ENCODE results near the gene MAP3K14. TPM values are rescaled to one million over a fixed set of nuclear protein-coding genes. Genes with fewer than 3 reads are reported as not detected.
A peak's percentile ranks its signal among the peaks of the same experiment; 100 is the strongest.

MAP3K14 gene
- total RNA-seq, 1 donor from 2014 or later, result 64.7 TPM

GRCh38 chr17:45334701-45335677 is 18.2 kb upstream of the MAP3K14 start:
- H3K4me1 Mint-ChIP-seq (ENCODE audit: low read depth), result peaks cover 24% of the 10 kb centered on the region
- no peaks in the 10 kb centered on the region for H3K9me3 Mint-ChIP-seq
- H3K36me3 Mint-ChIP-seq (ENCODE audit: low read depth), result no peaks in the 10 kb centered on the region
- no peak for DNase-seq (ENCODE audit: low spot score)
- H3K27me3 Mint-ChIP-seq (ENCODE audit: insufficient read depth), result no peaks in the 10 kb centered on the region
- no peak overlapping the region for H3K27ac Mint-ChIP-seq
- no peak overlapping the region for H3K4me3 Mint-ChIP-seq
- intact Hi-C loops (cut with micrococcal nuclease), result no loop called here

- Mint-ChIP-seq H3K4me3 (no peak overlapping the region), H3K9me3 (no peaks in the 10 kb centered on the region), H3K36me3 (ENCODE audit: low read depth) (no peaks in the 10 kb centered on the region), H3K27ac (no peak overlapping the region), H3K27me3 (ENCODE audit: insufficient read depth) (no peaks in the 10 kb centered on the region), H3K4me1 (ENCODE audit: low read depth) (peaks cover 29% of the 10 kb centered on the region)
- DNase-seq (ENCODE audit: low spot score), result no peak
- intact Hi-C loops (cut with micrococcal nuclease), result no loop called here
Observed at GRCh38 chr17:45334231-45334630, 17.4 kb upstream of the MAP3K14 start.

DNA sequence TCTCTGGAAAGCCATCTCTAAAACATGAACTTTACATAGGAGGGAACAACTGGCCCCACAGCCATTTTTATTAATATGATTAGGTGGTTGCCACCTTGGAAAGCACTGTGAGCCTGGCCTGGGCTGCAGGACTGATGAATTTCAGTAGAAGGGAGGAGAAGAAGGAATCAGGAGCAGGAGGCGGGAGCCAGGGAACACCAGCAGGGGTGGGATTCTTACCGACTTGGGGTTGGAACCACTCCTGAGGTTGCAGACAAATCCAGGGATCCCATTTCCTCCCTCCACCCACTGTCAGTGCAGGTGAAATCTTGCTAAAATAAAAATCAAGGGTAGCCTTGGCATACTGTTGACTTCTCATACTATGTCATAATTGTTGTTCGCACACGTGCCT is 16.9 kb upstream of the MAP3K14 start:
- intact Hi-C loops (cut with micrococcal nuclease), result no loop called here
- Mint-ChIP-seq H3K27ac (no peak overlapping the region), H3K4me3 (no peak overlapping the region), H3K9me3 (no peaks in the 10 kb centered on the region), H3K4me1 (ENCODE audit: low read depth) (peaks cover 29% of the 10 kb centered on the region), H3K36me3 (ENCODE audit: low read depth) (no peaks in the 10 kb centered on the region), H3K27me3 (ENCODE audit: insufficient read depth) (no peaks in the 10 kb centered on the region)
- no peak for DNase-seq (ENCODE audit: low spot score)

- Mint-ChIP-seq H3K9me3 (no peaks in the 10 kb centered on the region), H3K36me3 (ENCODE audit: low read depth) (no peaks in the 10 kb centered on the region), H3K27ac (no peak overlapping the region), H3K27me3 (ENCODE audit: insufficient read depth) (no peaks in the 10 kb centered on the region), H3K4me1 (ENCODE audit: low read depth) (peaks cover 29% of the 10 kb centered on the region), H3K4me3 (peak overlapping the region; percentile 12)
- DNase-seq (ENCODE audit: low spot score), result no peak
- intact Hi-C loops (cut with micrococcal nuclease), result no loop called here
Observed at GRCh38 chr17:45332989-45333701, 16.3 kb upstream of the MAP3K14 start.

DNA sequence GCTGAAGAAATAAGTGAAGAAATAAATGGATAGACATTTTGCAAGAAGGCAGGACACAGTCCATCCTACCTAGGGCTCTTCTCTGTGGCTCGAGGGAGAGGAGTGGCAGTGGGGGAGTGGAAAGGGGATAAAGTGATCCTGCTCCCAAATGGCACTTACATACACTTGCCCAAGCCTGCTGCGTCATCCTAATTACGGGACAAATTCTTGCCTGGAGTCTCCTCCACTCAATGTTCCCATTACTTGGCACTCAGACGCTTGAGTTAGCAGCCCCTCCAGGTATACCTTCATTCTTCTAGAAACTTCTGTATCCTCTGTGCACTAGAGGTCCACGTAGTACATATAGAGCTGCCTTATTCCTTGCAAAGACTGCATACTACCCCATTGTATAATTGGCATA is 15.7 kb upstream of the MAP3K14 start:
- intact Hi-C loops (cut with micrococcal nuclease), result no loop called here
- Mint-ChIP-seq H3K36me3 (ENCODE audit: low read depth) (no peaks in the 10 kb centered on the region), H3K9me3 (no peaks in the 10 kb centered on the region), H3K4me1 (ENCODE audit: low read depth) (peaks cover 29% of the 10 kb centered on the region), H3K4me3 (no peak overlapping the region), H3K27ac (no peak overlapping the region), H3K27me3 (ENCODE audit: insufficient read depth) (no peaks in the 10 kb centered on the region)
- DNase-seq (ENCODE audit: low spot score), result no peak

DNA sequence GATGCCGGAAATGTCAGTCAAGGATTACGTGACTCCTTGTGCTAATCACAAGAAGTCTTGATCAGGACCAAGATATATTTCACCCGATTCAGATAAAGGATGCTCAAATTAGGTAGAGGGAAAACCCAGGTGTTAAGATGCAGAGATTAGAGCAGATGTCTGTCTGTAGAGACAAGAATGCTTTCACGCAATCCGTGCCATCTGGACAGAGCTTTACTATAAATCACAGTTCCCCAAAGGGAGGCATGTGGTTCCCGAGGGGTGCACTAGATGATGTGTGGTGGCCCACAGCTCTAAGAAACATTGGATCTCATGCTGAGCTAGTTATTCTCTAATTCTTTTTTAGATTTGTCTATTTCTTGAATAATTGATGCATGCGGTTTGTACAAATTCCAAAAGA is 9.8 kb upstream of the MAP3K14 start:
- intact Hi-C loops (cut with micrococcal nuclease), result no loop called here
- H3K27me3 Mint-ChIP-seq (ENCODE audit: insufficient read depth), result no peaks in the 10 kb centered on the region
- no peak overlapping the region for H3K4me3 Mint-ChIP-seq
- peaks cover 11% of the 10 kb centered on the region for H3K4me1 Mint-ChIP-seq (ENCODE audit: low read depth)
- H3K36me3 Mint-ChIP-seq (ENCODE audit: low read depth), result no peaks in the 10 kb centered on the region
- no peak for DNase-seq (ENCODE audit: low spot score)
- H3K27ac Mint-ChIP-seq, result no peak overlapping the region
- no peaks in the 10 kb centered on the region for H3K9me3 Mint-ChIP-seq

GRCh38 chr17:45325810-45326209 is 9.0 kb upstream of the MAP3K14 start:
- DNase-seq (ENCODE audit: low spot score), result no peak
- H3K27ac Mint-ChIP-seq, result no peak overlapping the region
- no peak overlapping the region for H3K4me3 Mint-ChIP-seq

GRCh38 chr17:45324336-45324735 is 7.5 kb upstream of the MAP3K14 start:
- no peaks in the 10 kb centered on the region for H3K36me3 Mint-ChIP-seq (ENCODE audit: low read depth)
- intact Hi-C loops (cut with micrococcal nuclease), result no loop called here
- no peak overlapping the region for H3K27ac Mint-ChIP-seq
- peaks cover 27% of the 10 kb centered on the region for H3K4me1 Mint-ChIP-seq (ENCODE audit: low read depth)
- DNase-seq (ENCODE audit: low spot score), result no peak
- H3K9me3 Mint-ChIP-seq, result no peaks in the 10 kb centered on the region
- H3K4me3 Mint-ChIP-seq, result no peak overlapping the region
- H3K27me3 Mint-ChIP-seq (ENCODE audit: insufficient read depth), result no peaks in the 10 kb centered on the region

More at GRCh38 chr17:45325810-45326209, 9.0 kb upstream of the MAP3K14 start:
- Mint-ChIP-seq H3K4me1 (ENCODE audit: low read depth) (peaks cover 19% of the 10 kb centered on the region), H3K27me3 (ENCODE audit: insufficient read depth) (no peaks in the 10 kb centered on the region), H3K9me3 (no peaks in the 10 kb centered on the region), H3K36me3 (ENCODE audit: low read depth) (no peaks in the 10 kb centered on the region)
- intact Hi-C loops (cut with micrococcal nuclease), result no loop called here

DNA sequence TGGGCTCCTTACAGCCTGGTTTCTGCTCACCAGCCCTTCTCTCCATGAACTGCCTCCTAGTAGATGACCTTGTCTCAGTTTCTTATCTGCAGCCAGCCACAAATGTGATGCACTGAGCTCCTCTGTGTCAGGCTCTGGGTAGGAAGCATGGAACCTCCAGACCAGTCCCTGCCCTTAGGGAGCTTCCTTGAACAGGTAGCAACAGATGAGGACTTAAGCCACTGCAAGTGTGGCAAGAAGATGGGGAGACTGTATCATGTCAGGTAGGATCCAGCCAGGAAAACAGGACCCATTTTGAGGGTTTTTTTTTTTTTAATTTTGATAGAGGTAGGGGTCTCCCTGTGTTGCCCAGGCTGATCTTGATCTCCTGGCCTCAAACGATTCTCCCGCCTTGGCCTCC is 5.3 kb upstream of the MAP3K14 start:
- DNase-seq (ENCODE audit: low spot score), result no peak
- Mint-ChIP-seq H3K4me1 (ENCODE audit: low read depth) (peaks cover 45% of the 10 kb centered on the region), H3K36me3 (ENCODE audit: low read depth) (no peaks in the 10 kb centered on the region), H3K27me3 (ENCODE audit: insufficient read depth) (no peaks in the 10 kb centered on the region), H3K9me3 (no peaks in the 10 kb centered on the region), H3K27ac (peak overlapping the region; percentile 10), H3K4me3 (no peak overlapping the region)
- intact Hi-C loops (cut with micrococcal nuclease), result no loop called here

DNA sequence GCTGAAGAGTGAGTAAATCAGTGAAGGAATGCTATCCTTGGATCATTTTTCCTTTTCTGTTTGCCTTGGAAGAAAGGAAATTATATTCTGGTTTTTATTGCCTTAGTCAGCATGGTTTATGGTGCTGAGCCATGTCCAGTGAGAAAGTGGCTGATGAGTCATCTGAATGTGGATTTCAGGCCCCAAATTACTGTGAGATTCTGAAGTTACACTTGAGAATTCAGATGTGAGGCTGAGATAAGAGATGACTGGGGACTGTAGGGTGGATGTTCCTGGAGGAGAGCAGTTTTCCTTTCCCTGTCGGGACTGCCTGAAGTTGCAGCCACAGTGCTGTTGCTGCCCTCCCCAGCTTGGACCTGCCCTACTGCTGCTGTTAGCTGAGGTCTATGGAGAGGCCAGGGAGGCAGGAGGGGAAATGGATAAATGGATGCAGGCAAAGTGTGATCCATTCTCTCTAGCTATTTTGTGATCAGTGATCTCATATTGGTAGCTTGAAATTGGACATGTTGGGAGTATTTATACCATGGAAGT is 4.2 kb upstream of the MAP3K14 start:
- no peak for DNase-seq (ENCODE audit: low spot score)
- intact Hi-C loops (cut with micrococcal nuclease), result loop anchor here (1.0 kb wide), 2 partner anchors 14 to 32 kb away; no protein-coding TSS in a partner anchor
- peaks cover 45% of the 10 kb centered on the region for H3K4me1 Mint-ChIP-seq (ENCODE audit: low read depth)
- no peaks in the 10 kb centered on the region for H3K27me3 Mint-ChIP-seq (ENCODE audit: insufficient read depth)
- peaks cover 2% of the 10 kb centered on the region for H3K36me3 Mint-ChIP-seq (ENCODE audit: low read depth)
- no peak overlapping the region for H3K4me3 Mint-ChIP-seq
- H3K9me3 Mint-ChIP-seq, result no peaks in the 10 kb centered on the region
- H3K27ac Mint-ChIP-seq, result no peak overlapping the region

GRCh38 chr17:45320349-45320930 is 3.6 kb upstream of the MAP3K14 start:
- Mint-ChIP-seq H3K4me1 (ENCODE audit: low read depth) (peaks cover 51% of the 10 kb centered on the region), H3K36me3 (ENCODE audit: low read depth) (peaks cover 7% of the 10 kb centered on the region), H3K27ac (peak overlapping the region; percentile 7), H3K9me3 (no peaks in the 10 kb centered on the region), H3K27me3 (ENCODE audit: insufficient read depth) (no peaks in the 10 kb centered on the region), H3K4me3 (no peak overlapping the region)
- intact Hi-C loops (cut with micrococcal nuclease), result no loop called here
- DNase-seq (ENCODE audit: low spot score), result no peak

DNA sequence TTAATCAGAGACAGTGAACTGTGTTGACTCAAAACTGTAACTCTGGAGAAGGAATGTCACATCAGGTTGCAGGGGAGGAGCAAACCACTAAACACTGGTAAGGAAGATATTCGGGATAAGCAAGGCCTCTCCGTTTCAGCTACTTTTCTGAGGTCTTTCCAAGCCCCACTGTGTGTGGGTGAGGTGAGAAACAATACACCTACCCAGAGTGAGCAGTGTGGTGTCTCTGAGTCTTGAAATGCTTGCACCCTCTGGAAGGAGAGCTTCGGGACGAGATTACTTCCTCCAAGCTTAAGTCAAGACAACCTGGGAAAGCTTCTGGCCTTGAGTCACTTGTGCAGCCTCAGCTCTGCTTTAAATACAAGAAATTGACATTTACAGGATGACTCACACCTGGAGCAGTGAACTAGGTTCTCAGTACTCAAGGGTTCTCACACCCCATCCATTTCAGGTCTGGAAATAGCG is 2.5 kb upstream of the MAP3K14 start:
- Mint-ChIP-seq H3K36me3 (ENCODE audit: low read depth) (peaks cover 16% of the 10 kb centered on the region), H3K27me3 (ENCODE audit: insufficient read depth) (no peaks in the 10 kb centered on the region), H3K9me3 (no peaks in the 10 kb centered on the region), H3K4me1 (ENCODE audit: low read depth) (peaks cover 60% of the 10 kb centered on the region), H3K4me3 (peak overlapping the region; percentile 60), H3K27ac (peak overlapping the region; percentile 57)
- intact Hi-C loops (cut with micrococcal nuclease), result loop anchor here (5.0 kb wide), 3 partner anchors 267 to 873 kb away; partner anchors contain the start of genes DCAKD, KANSL1 and KIF18B
- no peak for DNase-seq (ENCODE audit: low spot score)

Measured in activated T-helper 1 cell treated with anti-CD3 and anti-CD28 coated beads, Interleukin-12 subunit alpha, Interleukin-12 subunit beta, Interleukin-2, Interleukin-4 antibody, amounts not matched to agents 30 ng/mL and 10 ng/mL and 1 ng/mL, durations not matched to agents 14 hours and 24 hours and 36 hours (primary cell).